Measurements from ENCODE around the gene MACROD1.

DNA sequence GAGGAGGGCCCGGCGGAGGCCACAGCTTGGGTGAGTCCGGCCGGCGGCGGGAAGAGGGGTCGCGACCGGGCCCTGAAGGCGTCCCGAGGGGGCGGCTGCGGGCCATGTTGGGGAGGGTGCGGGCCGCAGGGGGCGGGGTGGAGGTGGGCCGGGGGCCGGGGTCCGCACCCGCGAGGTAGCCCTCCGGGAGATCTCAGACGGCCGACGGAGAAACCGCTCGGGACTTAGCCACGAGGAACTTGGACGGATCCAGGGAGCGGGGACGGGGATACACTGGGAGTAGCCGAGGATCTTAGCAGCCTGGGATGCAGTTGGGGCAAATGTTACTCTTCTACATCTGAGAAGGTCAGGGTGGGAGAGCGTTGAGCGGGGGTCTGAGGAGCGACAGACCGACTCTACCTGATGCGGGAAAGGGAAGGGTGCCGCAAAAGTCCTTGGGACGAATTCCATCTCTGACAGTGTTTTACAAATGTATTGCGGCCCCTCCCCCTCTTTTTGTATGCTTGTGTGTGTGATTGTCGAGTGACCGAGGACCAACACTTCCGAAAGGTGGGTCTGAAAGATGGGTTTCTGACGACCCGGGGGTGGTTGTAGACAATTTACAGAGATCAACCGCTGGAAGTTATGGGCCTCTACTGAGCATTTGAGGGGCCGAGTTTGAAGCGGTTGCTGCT lies 20.7 kb upstream of the MACROD1 start:
- TF ChIP-seq POLR2A (IDR thresholded peaks at IDR 0.05; ENCODE audit: low read length) (no peak), GATA1 (IDR thresholded peaks at IDR 0.05; ENCODE audit: low read depth, low read length) (no peak)

Measured in erythroblast (primary cell).